Keratinocyte (primary cell): Measurements from ENCODE around the gene LACTB. TPM values are rescaled to one million over a fixed set of nuclear protein-coding genes. Genes with fewer than 3 reads are reported as not detected.

Source experiments
- DNase-seq: peaks from one replicate; pipeline ENCODE4 v3.0.0-alpha.2; 2011; ENCODE audit warnings: low read depth, missing footprints, low spot score
- FAIRE-seq: peaks from 2 replicates; lab custom pipeline; 2011; peaks lifted over from hg19 to GRCh38; lab: Jason Lieb, UNC
- H2AFZ ChIP-seq: 2 replicates; pipeline ENCODE4 v1.6.0; 2012; ENCODE audit warnings: low read length, control low read depth, inconsistent platforms; ENCODE audit not compliant: control insufficient read depth
- H3K27ac ChIP-seq: 2 replicates; pipeline ENCODE4 v1.5.1; 2011; ENCODE audit warnings: low read length; ENCODE audit not compliant: control insufficient read depth, insufficient read depth
- H3K27me3 ChIP-seq: 3 replicates; pipeline ENCODE4 v1.6.0; 2011; ENCODE audit warnings: low read length; ENCODE audit not compliant: control insufficient read depth, insufficient read depth; ENCODE audit errors: extremely low read depth
- H3K36me3 ChIP-seq, 2 experiments: 2 replicates in 1 of 2; 3 replicates in 1 of 2; pipeline ENCODE4 v1.5.1; 2011; ENCODE audit warnings: low read length in 2 of 2, mild to moderate bottlenecking in 1 of 2; ENCODE audit not compliant: control insufficient read depth in 2 of 2, insufficient read depth in 2 of 2; ENCODE audit errors: extremely low read depth in 1 of 2
- H3K4me1 ChIP-seq: 3 replicates; pipeline ENCODE4 v1.5.1; 2011; ENCODE audit warnings: low read length; ENCODE audit not compliant: control insufficient read depth, insufficient read depth; ENCODE audit errors: extremely low read depth
- H3K4me2 ChIP-seq: 3 replicates; pipeline ENCODE4 v1.6.0; 2011; ENCODE audit warnings: low read depth, low read length; ENCODE audit not compliant: control insufficient read depth, insufficient read depth; ENCODE audit errors: extremely low read depth
- H3K4me3 ChIP-seq, 3 experiments: fragments of 200-600 bp in 1 of 3; sonication (generic) in 1 of 3; 2 replicates in 2 of 3; 3 replicates in 1 of 3; pipeline ENCODE4 v1.5.1; 2011 to 2016; ENCODE audit warnings: low read length in 3 of 3, mild to moderate bottlenecking in 3 of 3, control low read depth in 2 of 3, inconsistent platforms in 1 of 3, low read depth in 1 of 3, mixed read lengths in 1 of 3, mixed run types in 1 of 3, moderate library complexity in 1 of 3; ENCODE audit not compliant: control insufficient read depth in 2 of 3, insufficient read depth in 2 of 3; ENCODE audit errors: extremely low read depth in 1 of 3
- H3K79me2 ChIP-seq: 2 replicates; pipeline ENCODE4 v1.6.0; 2012; ENCODE audit warnings: low read length; ENCODE audit not compliant: control insufficient read depth, insufficient read depth
- H3K9ac ChIP-seq: 3 replicates; pipeline ENCODE4 v1.6.0; 2011; ENCODE audit warnings: low read length; ENCODE audit not compliant: control insufficient read depth, insufficient read depth; ENCODE audit errors: extremely low read depth
- H3K9me1 ChIP-seq: 3 replicates; pipeline ENCODE4 v1.6.0; 2011; ENCODE audit warnings: low read length; ENCODE audit not compliant: control insufficient read depth, insufficient read depth; ENCODE audit errors: extremely low read depth
- H3K9me3 ChIP-seq: 2 replicates; pipeline ENCODE4 v1.5.1; 2012; ENCODE audit warnings: low read depth, low read length; ENCODE audit not compliant: control insufficient read depth
- H4K20me1 ChIP-seq: 3 replicates; pipeline ENCODE4 v1.6.0; 2011; ENCODE audit warnings: low read length; ENCODE audit not compliant: control insufficient read depth, insufficient read depth; ENCODE audit errors: extremely low read depth
- EZH2 ChIP-seq: IDR thresholded peaks from one replicate; pipeline ENCODE4 v1.6.1; 2012; ENCODE audit warnings: inconsistent platforms, mild to moderate bottlenecking, low read length, moderate library complexity
- dilution Hi-C: fragments of 300-500 bp; cut with MboI; formaldehyde crosslinking; loops from one replicate; pipeline ENCODE4 v1.7.0; 2020; ENCODE audit warnings: low sequenced_read_pairs; ENCODE audit not compliant: extremely low pct_ligation_motif_present
- polyA plus RNA-seq, 5 experiments: library from polyadenylated mRNA; depleted of rRNA in 3 of 5; stranded (reverse) in 3 of 5; stranded (forward) in 1 of 5; unstranded in 1 of 5; fragments of >200 nt; gene quantifications; 1 replicate in 1 of 5; 2 replicates in 3 of 5; 3 replicates in 1 of 5; pipeline versions ENCODE4 v1.2.1 to v1.2.3, GENCODE V29; 2011 to 2012; ENCODE audit warnings: missing spikeins in 2 of 5, low read depth in 1 of 5, low replicate concordance in 1 of 5
- TF ChIP-seq, protein P1 (sequence below), 3 experiments: IDR thresholded peaks in 1 of 3; conservative IDR thresholded peaks in 1 of 3; optimal IDR thresholded peaks in 1 of 3; 2 replicates in 2 of 3; 3 replicates in 1 of 3; pipeline versions ENCODE3 to v1.5.1; 2011; ENCODE audit warnings: low read length in 3 of 3, mild to moderate bottlenecking in 3 of 3, moderate library complexity in 2 of 3, control low read depth in 1 of 3, inconsistent platforms in 1 of 3; ENCODE audit not compliant: insufficient read depth in 2 of 3; ENCODE audit errors: extremely low read depth in 1 of 3

Gene LACTB
- polyA plus RNA-seq, 1 donor (not counting 4 experiments of a cell fraction or from before 2014, with no cell fraction given): 27.4 TPM

DNA sequence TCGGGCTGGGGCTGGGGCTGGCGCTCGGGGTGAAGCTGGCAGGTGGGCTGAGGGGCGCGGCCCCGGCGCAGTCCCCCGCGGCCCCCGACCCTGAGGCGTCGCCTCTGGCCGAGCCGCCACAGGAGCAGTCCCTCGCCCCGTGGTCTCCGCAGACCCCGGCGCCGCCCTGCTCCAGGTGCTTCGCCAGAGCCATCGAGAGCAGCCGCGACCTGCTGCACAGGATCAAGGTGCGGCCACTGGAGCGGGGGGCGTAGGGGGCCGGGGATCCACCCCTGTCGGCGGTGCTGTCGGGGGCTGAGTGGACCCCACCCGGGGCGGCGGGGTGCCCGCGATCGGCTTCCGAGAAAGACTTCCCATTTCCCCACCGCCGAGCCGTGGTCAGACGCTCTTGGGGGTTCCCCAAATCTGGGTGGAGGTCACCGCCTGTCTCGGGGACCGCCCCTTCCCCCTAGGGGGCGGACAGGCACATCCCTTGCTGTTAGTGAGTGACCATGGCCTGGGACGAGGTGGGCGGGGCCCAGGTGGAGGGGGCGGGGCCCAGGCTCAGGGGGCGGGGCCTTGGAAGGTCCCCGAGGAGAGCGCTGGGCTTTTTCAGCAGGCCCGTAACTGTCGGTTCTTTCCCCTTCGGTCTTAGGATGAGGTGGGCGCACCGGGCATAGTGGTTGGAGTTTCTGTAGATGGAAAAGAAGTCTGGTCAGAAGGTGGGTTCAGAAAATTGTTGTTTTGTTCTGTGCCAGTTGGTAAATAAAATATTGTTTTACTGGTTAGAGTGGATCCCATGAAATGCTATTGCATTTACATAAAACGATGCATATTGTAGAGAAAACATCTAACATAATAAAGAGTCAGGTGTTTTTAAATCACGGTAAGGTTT is 578 bp downstream of the LACTB start:
- DNase-seq (peak; percentile 38), FAIRE-seq (no peak)
- peak overlapping the region; percentile 90 for H3K4me2 ChIP-seq
- peak overlapping the region; percentile 86 for H2AFZ ChIP-seq
- no peak for TF ChIP-seq EZH2
- TF ChIP-seq, protein P1, sequence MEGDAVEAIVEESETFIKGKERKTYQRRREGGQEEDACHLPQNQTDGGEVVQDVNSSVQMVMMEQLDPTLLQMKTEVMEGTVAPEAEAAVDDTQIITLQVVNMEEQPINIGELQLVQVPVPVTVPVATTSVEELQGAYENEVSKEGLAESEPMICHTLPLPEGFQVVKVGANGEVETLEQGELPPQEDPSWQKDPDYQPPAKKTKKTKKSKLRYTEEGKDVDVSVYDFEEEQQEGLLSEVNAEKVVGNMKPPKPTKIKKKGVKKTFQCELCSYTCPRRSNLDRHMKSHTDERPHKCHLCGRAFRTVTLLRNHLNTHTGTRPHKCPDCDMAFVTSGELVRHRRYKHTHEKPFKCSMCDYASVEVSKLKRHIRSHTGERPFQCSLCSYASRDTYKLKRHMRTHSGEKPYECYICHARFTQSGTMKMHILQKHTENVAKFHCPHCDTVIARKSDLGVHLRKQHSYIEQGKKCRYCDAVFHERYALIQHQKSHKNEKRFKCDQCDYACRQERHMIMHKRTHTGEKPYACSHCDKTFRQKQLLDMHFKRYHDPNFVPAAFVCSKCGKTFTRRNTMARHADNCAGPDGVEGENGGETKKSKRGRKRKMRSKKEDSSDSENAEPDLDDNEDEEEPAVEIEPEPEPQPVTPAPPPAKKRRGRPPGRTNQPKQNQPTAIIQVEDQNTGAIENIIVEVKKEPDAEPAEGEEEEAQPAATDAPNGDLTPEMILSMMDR (optimal IDR thresholded peaks at IDR 0.05 in 1 of 3, IDR thresholded peaks at IDR 0.05 in 1 of 3, conservative IDR thresholded peaks at IDR 0.05 in 1 of 3; ENCODE audit: extremely low read depth in 1 of 3, insufficient read depth in 2 of 3, low read length in 3 of 3): peak in 1 of 3 experiments; percentile 29
- peak overlapping the region; percentile 79 to 97 (median 83) for H3K4me3 ChIP-seq
- H3K79me2 ChIP-seq: peaks cover 8% of the 10 kb centered on the region
- dilution Hi-C loops: no loop called here
- H3K27me3 ChIP-seq: no peaks in the 10 kb centered on the region
- H3K27ac ChIP-seq: peak overlapping the region; percentile 76
- no peaks in the 10 kb centered on the region for H3K9me3 ChIP-seq
- H3K4me1 ChIP-seq: peaks cover 3% of the 10 kb centered on the region
- H4K20me1 ChIP-seq: no peaks in the 10 kb centered on the region
- peak overlapping the region; percentile 84 for H3K9ac ChIP-seq
- peaks cover 0 to 4% of the 10 kb centered on the region in 2 experiments for H3K36me3 ChIP-seq
- no peaks in the 10 kb centered on the region for H3K9me1 ChIP-seq

DNA sequence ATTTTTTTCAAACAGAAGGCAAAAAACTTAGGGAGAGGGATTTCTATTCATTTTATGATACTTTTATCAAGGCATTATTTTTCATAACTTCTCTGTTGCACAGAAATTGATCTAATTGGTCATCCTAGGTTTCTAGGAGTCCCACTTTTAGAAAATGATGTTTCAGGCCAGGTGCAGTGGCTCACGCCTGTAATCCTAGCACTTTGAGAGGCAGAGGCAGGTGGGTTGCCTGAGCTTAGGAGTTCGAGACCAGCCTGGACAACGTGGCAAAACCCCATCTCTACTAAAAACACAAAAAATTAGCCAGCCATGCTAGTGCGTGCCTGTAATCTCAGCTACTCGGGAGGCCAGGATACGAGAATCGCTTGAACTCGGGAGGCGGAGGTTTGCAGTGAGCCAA is 2.8 kb downstream of the LACTB start:
- Histone ChIP-seq H3K36me3 (peaks cover 3 to 6% of the 10 kb centered on the region in 2 experiments), H4K20me1 (no peaks in the 10 kb centered on the region), H3K9ac (no peak overlapping the region), H3K27ac (no peak overlapping the region), H3K9me3 (no peaks in the 10 kb centered on the region), H3K4me2 (no peak overlapping the region), H2AFZ (no peak overlapping the region), H3K9me1 (no peaks in the 10 kb centered on the region), H3K4me1 (peaks cover 3% of the 10 kb centered on the region), H3K79me2 (peaks cover 8% of the 10 kb centered on the region), H3K4me3 (no peak overlapping the region), H3K27me3 (no peaks in the 10 kb centered on the region)
- DNase-seq (no peak), FAIRE-seq (no peak)
- dilution Hi-C loops: no loop called here
- no peak for TF ChIP-seq EZH2
- TF ChIP-seq, protein P1 (optimal IDR thresholded peaks at IDR 0.05 in 1 of 3, IDR thresholded peaks at IDR 0.05 in 1 of 3, conservative IDR thresholded peaks at IDR 0.05 in 1 of 3; ENCODE audit: extremely low read depth in 1 of 3, insufficient read depth in 2 of 3, low read length in 3 of 3): no peak
